ENCODE data around the gene PTPA. TPM values are rescaled to one million over a fixed set of nuclear protein-coding genes. Genes with fewer than 3 reads are reported as not detected.

Gene PTPA
- total and polyA plus RNA-seq, 9 of the 15 experiments (the other 6 are each of a cell fraction or from before 2014, with no cell fraction given) = 1.7 to 121 (median 72.6) TPM

- TF ChIP-seq IRF9 (tag; IDR thresholded peaks at IDR 0.05) = no peak
- no peak for TF ChIP-seq ETV1 (tag; conservative IDR thresholded peaks at IDR 0.05; ENCODE audit: low read depth)
- TF ChIP-seq STAT5A (IDR thresholded peaks at IDR 0.05; ENCODE audit: borderline replicate concordance, low read length) = no peak
- TF ChIP-seq ZNF766 (CRISPR knock-in tag; conservative IDR thresholded peaks at IDR 0.05) = no peak
- no peak for TF ChIP-seq TFAP4 (CRISPR knock-in tag; IDR thresholded peaks at IDR 0.05; ENCODE audit: borderline replicate concordance)
- no peak for TF ChIP-seq KAT2B (IDR thresholded peaks at IDR 0.05; ENCODE audit: low read depth, low read length)
- no peak for TF ChIP-seq GATA2 (CRISPR knock-in tag; IDR thresholded peaks at IDR 0.05)
- no peak for TF ChIP-seq TFE3 (CRISPR knock-in tag; IDR thresholded peaks at IDR 0.05)
- no peak for TF ChIP-seq PHTF2 (CRISPR knock-in tag; IDR thresholded peaks at IDR 0.05)
- TF ChIP-seq HIVEP1 (CRISPR knock-in tag; IDR thresholded peaks at IDR 0.05) = no peak
- no peak for TF ChIP-seq CBX8 (IDR thresholded peaks at IDR 0.05; ENCODE audit: borderline replicate concordance, extremely low read depth, low read depth, low read length, poor library complexity, severe bottlenecking)
- TF ChIP-seq ZNF23 (CRISPR knock-in tag; IDR thresholded peaks at IDR 0.05) = no peak
- TF ChIP-seq NFE2 (IDR thresholded peaks at IDR 0.05; ENCODE audit: low read depth) = no peak
- TF ChIP-seq DIDO1 (tag; IDR thresholded peaks at IDR 0.05; ENCODE audit: low read depth) = no peak
- TF ChIP-seq ZBTB17 (CRISPR knock-in tag; IDR thresholded peaks at IDR 0.05) = no peak
- TF ChIP-seq PCBP1 (IDR thresholded peaks at IDR 0.05; ENCODE audit: low read depth, low read length, poor library complexity, severe bottlenecking) = peak; percentile 7
- TF ChIP-seq CHD2 (IDR thresholded peaks at IDR 0.05; ENCODE audit: low read depth, low read length) = no peak
- TF ChIP-seq GABPA (tag; conservative IDR thresholded peaks at IDR 0.05; ENCODE audit: low read depth) = no peak
- peak; percentile 28; the same call in 1 of the 2 replicates for TF ChIP-seq ZNF263 (CRISPR knock-in tag; IDR thresholded peaks at IDR 0.05; ENCODE audit: borderline replicate concordance)
- TF ChIP-seq ZNF668 (CRISPR knock-in tag; IDR thresholded peaks at IDR 0.05) = no peak
- TF ChIP-seq TAF1 (IDR thresholded peaks at IDR 0.05; ENCODE audit: control insufficient read depth, extremely low read depth, insufficient read depth, low read length, severe bottlenecking) = no peak
- no peak for TF ChIP-seq IFI16 (CRISPR knock-in tag; IDR thresholded peaks at IDR 0.05)
- TF ChIP-seq ZNF655 (CRISPR knock-in tag; IDR thresholded peaks at IDR 0.05) = no peak
- TF ChIP-seq CBX5 (IDR thresholded peaks at IDR 0.05; ENCODE audit: borderline replicate concordance, low read depth) = no peak
- peak; percentile 39 for TF ChIP-seq WHSC1 (IDR thresholded peaks at IDR 0.05; ENCODE audit: low read length)
Observed at GRCh38 chr9:129069862-129070641, 41.2 kb upstream of the PTPA start (continued).
